Erythroblast (primary cell): ENCODE data around the gene FOXO6.

Experiments used
- GATA1 ChIP-seq: IDR thresholded peaks from 2 replicates; pipeline ENCODE4 v1.6.1; 2011; ENCODE audit warnings: low read depth, mild to moderate bottlenecking, control low read depth, low read length, moderate library complexity
- POLR2A ChIP-seq: IDR thresholded peaks from 2 replicates; pipeline ENCODE4 v1.6.1; 2011; ENCODE audit warnings: mild to moderate bottlenecking, low read length

- TF ChIP-seq POLR2A (no peak), GATA1 (no peak)
These were observed 16.2 kb downstream of the FOXO6 start for GRCh38 chr1:41377397-41377796.
